Ascending aorta (tissue), 2 donors: ENCODE measurements around the gene OLFML2A. TPM values are rescaled to one million over a fixed set of nuclear protein-coding genes. Genes with fewer than 3 reads are reported as not detected.
A peak's percentile ranks its signal among the peaks of the same experiment; 100 is the strongest.
"Not testable (repeated sequence)": the region's sequence is repeated elsewhere in the genome, so short reads cannot be mapped to it uniquely, and the experiment has no call there.

Experiments used
- DNase-seq, 2 donors: peaks; one replicate each; pipeline ENCODE4 v3.0.0-alpha.2; 2019; ENCODE audit warnings: low spot score in 2 of 2
- H3K27ac ChIP-seq, 2 donors: fragments of 200-600 bp; sonication (generic); one replicate each; pipeline ENCODE4 v1.5.1; 2016 to 2017; ENCODE audit warnings: mild to moderate bottlenecking in 1 of 2
- H3K27me3 ChIP-seq: fragments of 200-600 bp; sonication (generic); one replicate; pipeline ENCODE4 v1.5.1; 2017
- H3K36me3 ChIP-seq, 2 donors: fragments of 200-600 bp; sonication (generic); one replicate each; pipeline ENCODE4 v1.5.1; 2016
- H3K4me1 ChIP-seq, 2 donors: fragments of 200-600 bp; sonication (generic); one replicate each; pipeline ENCODE4 v1.5.1; 2016 to 2017; ENCODE audit warnings: mild to moderate bottlenecking in 1 of 2
- H3K4me3 ChIP-seq, 2 donors: fragments of 200-600 bp; sonication (generic); one replicate each; pipeline ENCODE4 v1.5.1; 2016 to 2017; ENCODE audit warnings: mild to moderate bottlenecking in 1 of 2
- H3K9me3 ChIP-seq, 2 donors: fragments of 200-600 bp; sonication (generic); one replicate each; pipeline ENCODE4 v1.5.1; 2016
- CTCF ChIP-seq, 3 experiments: fragments of 200-600 bp in 2 of 3; fragments of 450-650 bp in 1 of 3; sonication (generic) in 2 of 3; IDR thresholded peaks; one replicate each; pipeline ENCODE4 v1.5.1; 2016 to 2019; ENCODE audit warnings: antibody characterized with exemption in 3 of 3, mild to moderate bottlenecking in 1 of 3, moderate library complexity in 1 of 3
- intact Hi-C: fragments of 100-400 bp; cut with DNase I; formaldehyde crosslinking; loops from one replicate; pipeline ENCODE4 v1.15.1; 2023
- total RNA-seq: library from RNA; depleted of rRNA; stranded (reverse); fragments of >200 nt; gene quantifications from one replicate; pipeline ENCODE4 v1.1.0, GENCODE V29; 2016

Gene OLFML2A
- total RNA-seq, 1 donor from 2014 or later: 129 TPM

- no peak for TF ChIP-seq CTCF (IDR thresholded peaks at IDR 0.05)
- H3K27ac ChIP-seq: no peak overlapping the region
- no peaks in the 10 kb centered on the region for H3K36me3 ChIP-seq
- intact Hi-C loops: loop anchor here (1.0 to 5.0 kb wide), 7 partner anchors 91 to 977 kb away; partner anchors contain the start of genes GOLGA1, HSPA5, PBX3 and RPL35
- no peak for DNase-seq
- peaks cover 0 to 20% of the 10 kb centered on the region in 2 donors for H3K4me1 ChIP-seq
- no peaks in the 10 kb centered on the region for H3K9me3 ChIP-seq
- H3K4me3 ChIP-seq: peak overlapping the region; percentile 71 to 95
- peaks cover 7% of the 10 kb centered on the region for H3K27me3 ChIP-seq
Measured at GRCh38 chr9:124770359-124771020, 6.4 kb upstream of the OLFML2A start.

- Histone ChIP-seq H3K4me1 (peaks cover 0 to 20% of the 10 kb centered on the region in 2 donors), H3K4me3 (peak within 1 kb of the TSS; percentile 71 to 95), H3K27me3 (peaks cover 7% of the 10 kb centered on the region), H3K9me3 (no peaks in the 10 kb centered on the region), H3K36me3 (no peaks in the 10 kb centered on the region), H3K27ac (no peak within 1 kb of the TSS)
- peak in 2 of 3 experiments; percentile 22 to 26 for TF ChIP-seq CTCF (IDR thresholded peaks at IDR 0.05)
- intact Hi-C loops: loop anchor here (1.0 to 5.0 kb wide), 7 partner anchors 90 to 976 kb away; partner anchors contain the start of genes GOLGA1, HSPA5, PBX3 and RPL35
- peak; percentile 70 to 96 for DNase-seq
Measured at GRCh38 chr9:124771021-124771866, 5.7 kb upstream of the OLFML2A start, which contains the start of gene NR6A1. Gene NR6A1, minus strand, starts transcription at chr9:124771311.

- Histone ChIP-seq H3K4me3 (peak overlapping the region; percentile 71 to 95), H3K27ac (no peak overlapping the region), H3K36me3 (no peaks in the 10 kb centered on the region), H3K4me1 (peaks cover 0 to 24% of the 10 kb centered on the region in 2 donors), H3K9me3 (no peaks in the 10 kb centered on the region), H3K27me3 (peaks cover 10% of the 10 kb centered on the region)
- DNase-seq: no peak
- intact Hi-C loops: loop anchor here (1.0 to 5.0 kb wide), 8 partner anchors 81 to 975 kb away; partner anchors contain the start of genes GOLGA1, HSPA5, PBX3 and RPL35
- peak; percentile 93 to 97 (median 94) for TF ChIP-seq CTCF (IDR thresholded peaks at IDR 0.05)
Measured at GRCh38 chr9:124771867-124772679, 4.9 kb upstream of the OLFML2A start.

GRCh38 chr9:124772877-124773276, 4.1 kb upstream of the OLFML2A start:
- H3K36me3 ChIP-seq, H3K9me3 ChIP-seq, DNase-seq, H3K4me3 ChIP-seq, H3K27ac ChIP-seq: not testable (repeated sequence)
- Histone ChIP-seq H3K4me1 (peaks cover 0 to 27% of the 10 kb centered on the region in 2 donors), H3K27me3 (peaks cover 16% of the 10 kb centered on the region)
- intact Hi-C loops: loop anchor here (1.0 to 5.0 kb wide), 6 partner anchors 80 to 974 kb away; partner anchors contain the start of genes HSPA5, PBX3, SCAI and WDR38

GRCh38 chr9:124773473-124774128, 3.3 kb upstream of the OLFML2A start:
- no peak for DNase-seq
- Histone ChIP-seq H3K27me3 (peaks cover 16% of the 10 kb centered on the region), H3K27ac (no peak overlapping the region), H3K4me1 (peaks cover 0 to 27% of the 10 kb centered on the region in 2 donors), H3K4me3 (no peak overlapping the region), H3K36me3 (no peaks in the 10 kb centered on the region), H3K9me3 (no peaks in the 10 kb centered on the region)
- intact Hi-C loops: loop anchor here (5.0 kb wide), 5 partner anchors 111 to 974 kb away; partner anchors contain the start of genes HSPA5, PBX3 and SCAI
- TF ChIP-seq CTCF (IDR thresholded peaks at IDR 0.05): no peak
